Astrocyte of the cerebellum (primary cell): ENCODE measurements around the gene FAM3A.

Source experiments
- DNase-seq: peaks from one replicate; pipeline ENCODE4 v3.0.0-alpha.2; 2011; ENCODE audit warnings: low read depth
- H3K4me3 ChIP-seq: 2 replicates; pipeline ENCODE4 v1.5.1; 2011; ENCODE audit warnings: mild to moderate bottlenecking, low read depth, low read length, moderate library complexity
- in situ Hi-C: cut with HindIII; loops from 2 replicates; pipeline ENCODE4 v1.10.0; 2017; ENCODE audit warnings: low sequenced_read_pairs
- TF ChIP-seq, protein P1 (sequence below): IDR thresholded peaks from 2 replicates; pipeline ENCODE4 v1.5.1; 2012; ENCODE audit warnings: low read length, low read depth, moderate library complexity, mild to moderate bottlenecking; ENCODE audit errors: missing control alignments

FAM3A gene

GRCh38 chrX:154495472-154495922 lies 20.5 kb downstream of the FAM3A start:
- in situ Hi-C loops: no loop called here
- no peak for DNase-seq
- H3K4me3 ChIP-seq: no peak overlapping the region
- TF ChIP-seq, protein P1, sequence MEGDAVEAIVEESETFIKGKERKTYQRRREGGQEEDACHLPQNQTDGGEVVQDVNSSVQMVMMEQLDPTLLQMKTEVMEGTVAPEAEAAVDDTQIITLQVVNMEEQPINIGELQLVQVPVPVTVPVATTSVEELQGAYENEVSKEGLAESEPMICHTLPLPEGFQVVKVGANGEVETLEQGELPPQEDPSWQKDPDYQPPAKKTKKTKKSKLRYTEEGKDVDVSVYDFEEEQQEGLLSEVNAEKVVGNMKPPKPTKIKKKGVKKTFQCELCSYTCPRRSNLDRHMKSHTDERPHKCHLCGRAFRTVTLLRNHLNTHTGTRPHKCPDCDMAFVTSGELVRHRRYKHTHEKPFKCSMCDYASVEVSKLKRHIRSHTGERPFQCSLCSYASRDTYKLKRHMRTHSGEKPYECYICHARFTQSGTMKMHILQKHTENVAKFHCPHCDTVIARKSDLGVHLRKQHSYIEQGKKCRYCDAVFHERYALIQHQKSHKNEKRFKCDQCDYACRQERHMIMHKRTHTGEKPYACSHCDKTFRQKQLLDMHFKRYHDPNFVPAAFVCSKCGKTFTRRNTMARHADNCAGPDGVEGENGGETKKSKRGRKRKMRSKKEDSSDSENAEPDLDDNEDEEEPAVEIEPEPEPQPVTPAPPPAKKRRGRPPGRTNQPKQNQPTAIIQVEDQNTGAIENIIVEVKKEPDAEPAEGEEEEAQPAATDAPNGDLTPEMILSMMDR: no peak

DNA sequence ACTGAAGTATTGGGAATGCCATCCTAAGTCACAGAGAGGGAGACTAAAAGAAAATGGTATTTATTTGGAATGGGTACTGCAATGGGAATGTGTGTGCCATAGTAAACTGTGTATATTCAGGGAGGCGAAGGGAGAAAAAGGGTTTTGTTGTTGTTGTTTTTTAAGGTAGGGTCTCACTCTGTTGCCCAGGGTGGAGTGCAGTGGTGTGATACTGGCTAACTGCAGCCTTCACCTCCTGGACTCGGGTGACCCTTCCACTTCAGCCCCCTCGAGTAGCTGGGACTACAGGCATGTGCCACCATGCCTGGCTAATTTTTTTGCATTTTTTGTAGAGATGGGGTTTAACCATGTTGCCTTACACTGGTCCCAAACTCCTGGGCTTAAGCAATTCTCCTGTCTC lies 21.3 kb downstream of the FAM3A start:
- no peak for DNase-seq
- in situ Hi-C loops: no loop called here
- H3K4me3 ChIP-seq: no peak overlapping the region
- TF ChIP-seq, protein P1: no peak

GRCh38 chrX:154490414-154491083 lies 25.5 kb downstream of the FAM3A start, which contains the start of gene SLC10A3:
SLC10A3 (minus strand) TSS chrX:154490629; CDS start chrX:154488940, 1,689 bp downstream.
- in situ Hi-C loops: no loop called here
- TF ChIP-seq, protein P1: no peak
- DNase-seq: peak; percentile 81
- H3K4me3 ChIP-seq: peak within 1 kb of the TSS; percentile 52

- peak; percentile 15 for DNase-seq
- TF ChIP-seq, protein P1: no peak
- H3K4me3 ChIP-seq: peak overlapping the region; percentile 52
- in situ Hi-C loops: no loop called here
Observed at GRCh38 chrX:154490021-154490413, 26.0 kb downstream of the FAM3A start.

DNA sequence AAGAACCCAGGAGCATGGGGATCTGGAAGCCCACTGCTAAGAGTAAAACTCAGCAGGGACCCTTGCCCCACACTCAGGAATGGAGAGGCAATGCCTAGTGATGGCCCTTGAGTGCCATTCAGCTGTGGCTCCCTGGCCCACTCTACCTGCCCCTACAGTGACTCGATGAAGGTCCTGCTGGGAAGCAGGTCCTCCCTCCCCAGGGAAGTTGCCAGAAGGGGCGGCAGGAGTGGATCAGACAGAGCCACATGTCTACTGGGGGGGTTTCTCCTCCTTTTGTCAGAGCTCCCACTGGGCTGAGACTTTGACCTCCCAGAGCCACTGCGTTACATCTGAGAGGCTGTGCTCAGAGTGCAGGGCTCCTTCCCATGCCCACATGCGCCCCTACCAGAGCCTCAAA lies 26.9 kb downstream of the FAM3A start:
- no peak overlapping the region for H3K4me3 ChIP-seq
- TF ChIP-seq, protein P1: no peak
- DNase-seq: no peak
- in situ Hi-C loops: loop anchor here (5.0 kb wide), 1 partner anchor 42 kb away; no protein-coding TSS in a partner anchor

GRCh38 chrX:154488336-154489075 lies 27.5 kb downstream of the FAM3A start:
- in situ Hi-C loops: loop anchor here (5.0 kb wide), 1 partner anchor 41 kb away; no protein-coding TSS in a partner anchor
- no peak for DNase-seq
- TF ChIP-seq, protein P1: no peak
- no peak overlapping the region for H3K4me3 ChIP-seq
